Measurements from ENCODE around the gene ZNF80.

ZNF80 gene

GRCh38 chr3:114218578-114219185, 18.7 kb downstream of the ZNF80 start:
- no peak for DNase-seq (ENCODE audit: low spot score)

DNA sequence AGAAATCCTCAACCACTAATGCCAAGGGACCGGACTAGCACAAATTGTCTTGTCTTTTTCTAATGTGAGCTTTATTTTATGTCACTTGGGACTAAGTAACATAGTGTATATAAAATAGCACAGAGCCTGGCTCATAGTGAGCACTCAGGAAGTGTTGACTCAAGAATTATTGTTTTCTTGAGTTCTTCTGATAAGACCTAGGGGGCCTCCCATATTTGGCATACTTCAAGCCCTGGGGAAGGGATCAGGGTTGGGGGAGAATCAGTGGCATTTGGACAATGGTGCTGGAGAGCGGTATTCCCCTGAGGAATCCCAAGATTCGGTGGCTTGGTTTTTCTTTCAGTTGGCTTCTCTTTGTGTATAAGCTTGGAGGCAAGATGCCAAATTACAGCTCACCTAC, 19.4 kb downstream of the ZNF80 start:
- no peak for DNase-seq (ENCODE audit: low spot score)

DNA sequence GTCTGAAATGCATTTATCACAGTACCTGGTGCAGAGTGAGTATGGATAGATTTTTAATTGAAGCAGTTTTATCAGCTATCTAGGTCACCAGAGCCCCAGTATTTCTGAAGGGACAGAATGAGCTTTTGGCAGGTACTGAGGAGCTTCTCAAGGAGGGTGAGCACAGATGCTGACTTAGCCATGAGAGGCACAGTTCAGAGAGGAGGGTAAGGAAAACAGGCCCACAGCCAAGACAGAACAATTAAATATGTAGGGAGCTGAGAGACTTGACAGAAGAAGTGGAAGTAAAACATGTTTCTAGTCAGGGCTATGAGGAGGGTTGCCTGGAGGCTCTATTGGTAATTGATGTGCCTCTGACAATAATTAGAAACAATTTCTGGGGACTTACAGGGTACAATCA, 20.1 kb downstream of the ZNF80 start:
- DNase-seq (ENCODE audit: low spot score) = no peak

- peak; percentile 38 for DNase-seq (ENCODE audit: low spot score)
Measured at GRCh38 chr3:114216186-114216970, 21.0 kb downstream of the ZNF80 start.

- DNase-seq (ENCODE audit: low spot score) = no peak
Measured at GRCh38 chr3:114214542-114215341, 22.6 kb downstream of the ZNF80 start.

DNA sequence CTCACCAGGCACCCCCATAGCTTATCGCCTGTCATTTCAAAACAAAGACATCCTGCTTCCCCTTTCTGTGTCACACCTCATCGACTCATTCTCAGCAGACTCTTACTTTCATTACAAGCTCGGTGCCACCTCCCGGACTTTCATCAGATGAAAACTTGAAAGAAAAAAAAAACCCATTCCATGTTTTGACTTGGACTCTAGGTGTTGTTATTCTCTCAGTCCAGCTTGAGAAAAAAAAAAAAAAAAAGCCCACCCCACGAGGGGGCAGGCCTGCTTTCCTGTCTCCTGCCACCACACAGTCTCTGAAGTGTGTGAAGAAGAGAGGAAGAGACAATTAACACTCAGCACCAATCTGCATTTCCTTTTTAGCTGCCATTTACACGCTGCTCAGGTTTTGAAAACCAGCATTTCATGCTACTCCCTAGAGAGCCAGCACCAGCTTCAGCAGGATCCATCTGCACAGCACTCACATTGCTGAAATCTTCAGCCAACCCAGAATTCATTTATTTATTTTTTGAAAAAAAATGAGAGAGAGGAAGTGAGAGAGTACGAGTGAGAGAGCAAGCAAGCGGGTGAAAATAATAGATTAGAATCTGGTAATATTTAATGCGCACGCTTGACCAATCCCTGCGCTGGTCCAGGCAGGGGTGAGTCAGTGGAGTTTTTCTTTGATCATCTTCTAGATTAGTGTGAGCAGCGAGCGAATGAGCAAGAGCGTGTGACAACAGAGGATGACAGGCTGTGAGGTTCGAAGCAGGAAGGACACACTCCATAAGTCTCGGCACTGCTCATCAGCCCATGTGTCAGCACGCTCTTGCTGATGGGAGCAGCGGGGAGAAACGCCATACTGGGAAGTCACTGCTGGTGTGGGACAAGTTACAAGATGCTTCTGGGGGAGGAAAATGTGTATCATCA, 23.5 kb downstream of the ZNF80 start:
- peak; percentile 87 for DNase-seq (ENCODE audit: low spot score)

DNA sequence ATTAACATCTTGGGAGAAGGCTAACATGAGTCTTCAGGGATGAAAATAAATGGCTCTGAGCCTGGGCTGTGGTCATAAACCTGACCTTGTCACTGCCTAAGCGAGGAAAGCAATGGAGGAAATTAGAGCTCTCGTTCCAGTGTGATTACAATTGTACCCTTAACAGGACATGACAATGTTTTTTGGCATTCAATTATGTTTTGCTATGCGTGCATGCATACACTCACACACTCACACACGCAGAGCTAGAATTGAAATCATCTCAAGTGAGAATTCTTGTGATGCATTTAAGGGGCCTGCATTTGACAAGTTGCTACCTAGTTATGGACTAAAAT, 24.1 kb downstream of the ZNF80 start:
- DNase-seq (ENCODE audit: low spot score) = peak; percentile 59

DNA sequence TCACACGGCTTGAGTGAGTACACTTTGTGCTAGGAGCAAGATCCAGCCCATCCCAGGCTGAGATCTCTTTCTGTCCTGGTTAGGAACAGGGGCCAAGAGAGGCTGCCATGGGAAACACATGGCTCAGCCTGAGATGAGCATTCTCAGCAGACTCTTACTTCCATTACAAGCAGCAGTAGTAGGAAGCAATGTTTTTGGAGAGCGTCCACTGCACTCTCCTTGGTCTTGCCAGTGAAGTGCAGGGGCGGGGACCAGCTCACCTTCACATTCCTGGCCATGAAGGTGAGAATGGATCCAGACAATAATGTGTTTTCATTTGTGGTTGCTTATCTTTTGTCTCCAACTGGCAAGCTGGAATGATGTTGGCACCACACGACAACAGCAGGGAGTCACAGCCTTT, 24.7 kb downstream of the ZNF80 start:
- no peak for DNase-seq (ENCODE audit: low spot score)

DNA sequence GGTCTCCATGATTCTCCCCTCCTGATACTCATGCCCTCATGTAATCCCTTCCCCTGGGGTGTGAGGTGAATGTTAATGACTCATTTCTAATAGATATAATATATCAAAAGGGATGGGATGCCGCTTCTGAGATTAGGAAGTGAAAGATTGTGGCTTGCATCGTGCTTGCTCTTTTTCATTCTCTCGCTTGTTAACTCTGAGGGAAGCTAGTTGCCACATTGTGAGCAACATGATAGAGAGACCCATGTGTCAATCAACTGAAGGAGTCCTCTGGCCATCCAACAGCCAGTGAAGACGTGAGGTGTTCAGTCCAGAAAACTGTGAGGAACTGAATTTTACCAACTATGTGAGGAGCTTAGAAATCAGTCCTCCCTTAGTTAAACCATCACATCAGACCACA, 29.6 kb downstream of the ZNF80 start:
- no peak for DNase-seq (ENCODE audit: low spot score)

- no peak for DNase-seq (ENCODE audit: low spot score)
Measured at GRCh38 chr3:114206342-114206741, 31.0 kb downstream of the ZNF80 start.

DNA sequence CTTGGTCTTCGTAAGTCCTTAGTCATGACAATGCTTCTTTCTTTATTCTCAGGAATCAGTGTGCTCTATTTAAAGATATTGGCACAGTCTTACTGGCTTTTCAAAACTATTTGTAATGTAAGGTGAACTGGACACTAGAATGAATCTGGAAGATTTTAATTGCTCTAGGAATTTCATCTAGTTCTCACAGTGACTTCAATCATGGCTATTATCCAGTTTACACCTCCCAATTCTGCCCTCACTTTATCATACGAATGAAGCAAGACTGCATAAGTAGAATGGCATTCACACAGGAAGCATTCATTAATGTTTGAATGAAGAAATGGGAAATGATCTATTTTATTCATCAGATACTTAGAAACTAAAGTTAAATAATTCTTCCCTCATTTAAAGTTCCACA, 31.8 kb downstream of the ZNF80 start:
- no peak for DNase-seq (ENCODE audit: low spot score)

DNA sequence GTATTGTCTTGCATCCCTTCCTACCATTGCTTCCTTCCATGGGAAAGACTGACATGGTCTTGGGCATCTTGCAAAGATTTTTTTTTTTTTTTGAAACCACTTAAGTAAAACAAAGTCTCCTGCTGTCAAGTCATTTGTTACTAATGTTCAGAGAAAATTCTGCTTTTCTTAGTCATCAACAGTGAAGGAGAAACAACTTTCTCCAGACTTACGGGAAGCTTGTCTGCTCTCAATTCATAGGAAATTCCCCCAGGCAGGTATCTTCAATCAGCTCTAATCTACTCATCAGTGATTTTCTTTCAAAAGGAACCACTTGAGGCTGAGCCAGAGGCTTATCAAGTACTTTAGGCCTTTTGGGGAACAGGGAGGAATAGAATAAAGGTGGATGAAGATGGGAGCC, 42.6 kb downstream of the ZNF80 start:
- no peak for DNase-seq (ENCODE audit: low spot score)

GRCh38 chr3:114192136-114192535, 45.2 kb downstream of the ZNF80 start:
- DNase-seq (ENCODE audit: low spot score) = no peak

DNA sequence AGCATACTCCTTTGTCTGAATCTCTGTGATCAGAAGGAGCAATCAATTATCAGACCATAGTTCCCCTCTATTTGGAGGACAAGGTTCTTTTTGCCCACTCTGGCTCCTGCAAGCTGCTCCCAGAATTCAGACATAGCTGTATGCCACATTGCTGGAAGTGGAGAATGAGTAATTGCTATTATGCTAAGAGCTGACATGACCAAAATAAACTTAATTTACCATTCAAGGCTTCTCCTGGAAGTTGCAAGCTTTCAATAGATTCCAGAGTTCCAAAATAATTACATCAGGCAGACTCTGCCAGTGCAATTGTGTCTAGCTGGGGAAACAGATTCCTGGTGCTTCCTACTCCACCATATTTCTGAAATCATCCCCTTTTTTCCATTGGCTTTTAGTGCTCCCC, 50.9 kb downstream of the ZNF80 start:
- no peak for DNase-seq (ENCODE audit: low spot score)
